Fibroblast of mammary gland (primary cell): ENCODE measurements around the gene OBP2B.
"Not testable (repeated sequence)": the region's sequence is repeated elsewhere in the genome, so short reads cannot be mapped to it uniquely, and the experiment has no call there.

Source experiments
- DNase-seq: peaks from one replicate; pipeline ENCODE4 v3.0.0-alpha.2; 2010; ENCODE audit warnings: low read depth
- H3K4me3 ChIP-seq: 2 replicates; pipeline ENCODE4 v1.5.1; 2011; ENCODE audit warnings: low read depth, mild to moderate bottlenecking, low read length, moderate library complexity; ENCODE audit not compliant: control insufficient read depth
- TF ChIP-seq, protein P1 (sequence below): conservative IDR thresholded peaks from 2 replicates; pipeline ENCODE4 v1.5.1; 2011; ENCODE audit warnings: low read depth, low read length, inconsistent platforms; ENCODE audit not compliant: control insufficient read depth, insufficient read depth

Gene OBP2B

DNA sequence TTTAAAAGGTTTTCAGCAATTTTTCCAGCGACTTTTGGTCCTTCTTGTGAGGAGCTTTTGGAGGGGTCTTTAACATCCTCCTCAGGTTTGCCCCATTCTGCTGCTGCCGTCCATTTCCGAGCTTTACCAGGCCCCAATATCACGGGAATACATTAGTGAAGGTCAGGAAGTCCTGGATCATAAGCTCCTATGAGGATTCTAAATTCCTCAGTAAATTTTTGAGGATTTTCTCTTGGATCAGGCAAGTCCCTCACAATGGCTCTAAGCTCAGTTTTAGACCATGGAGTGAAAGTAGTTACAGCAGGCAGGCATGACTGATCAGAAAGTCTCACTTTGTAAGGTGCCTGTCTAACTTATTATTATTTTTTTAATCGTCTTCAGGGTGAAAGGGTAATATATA, 28.1 kb downstream of the OBP2B start:
- TF ChIP-seq, protein P1, sequence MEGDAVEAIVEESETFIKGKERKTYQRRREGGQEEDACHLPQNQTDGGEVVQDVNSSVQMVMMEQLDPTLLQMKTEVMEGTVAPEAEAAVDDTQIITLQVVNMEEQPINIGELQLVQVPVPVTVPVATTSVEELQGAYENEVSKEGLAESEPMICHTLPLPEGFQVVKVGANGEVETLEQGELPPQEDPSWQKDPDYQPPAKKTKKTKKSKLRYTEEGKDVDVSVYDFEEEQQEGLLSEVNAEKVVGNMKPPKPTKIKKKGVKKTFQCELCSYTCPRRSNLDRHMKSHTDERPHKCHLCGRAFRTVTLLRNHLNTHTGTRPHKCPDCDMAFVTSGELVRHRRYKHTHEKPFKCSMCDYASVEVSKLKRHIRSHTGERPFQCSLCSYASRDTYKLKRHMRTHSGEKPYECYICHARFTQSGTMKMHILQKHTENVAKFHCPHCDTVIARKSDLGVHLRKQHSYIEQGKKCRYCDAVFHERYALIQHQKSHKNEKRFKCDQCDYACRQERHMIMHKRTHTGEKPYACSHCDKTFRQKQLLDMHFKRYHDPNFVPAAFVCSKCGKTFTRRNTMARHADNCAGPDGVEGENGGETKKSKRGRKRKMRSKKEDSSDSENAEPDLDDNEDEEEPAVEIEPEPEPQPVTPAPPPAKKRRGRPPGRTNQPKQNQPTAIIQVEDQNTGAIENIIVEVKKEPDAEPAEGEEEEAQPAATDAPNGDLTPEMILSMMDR: no peak
- H3K4me3 ChIP-seq: no peak overlapping the region
- no peak for DNase-seq

DNA sequence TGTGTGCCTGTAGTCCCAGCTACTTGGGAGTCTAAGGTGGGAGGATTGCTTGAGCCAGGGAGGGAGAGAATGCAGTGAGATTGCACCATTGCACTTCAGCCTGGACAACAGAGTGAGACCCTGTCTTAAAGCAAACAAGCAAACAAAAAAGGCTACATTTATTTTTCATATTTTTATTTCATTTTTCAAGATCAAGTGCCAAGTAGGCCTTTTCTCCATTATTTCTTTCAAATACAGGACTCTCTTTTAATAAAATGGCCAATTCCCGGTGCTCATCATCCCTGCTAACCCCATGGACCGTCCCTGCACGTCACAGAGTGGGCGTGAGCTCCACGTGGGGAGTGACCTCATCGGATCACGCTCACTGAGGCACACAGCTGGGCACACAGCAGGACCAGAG, 36.0 kb downstream of the OBP2B start:
- TF ChIP-seq, protein P1: no peak
- DNase-seq: no peak
- no peak overlapping the region for H3K4me3 ChIP-seq

DNA sequence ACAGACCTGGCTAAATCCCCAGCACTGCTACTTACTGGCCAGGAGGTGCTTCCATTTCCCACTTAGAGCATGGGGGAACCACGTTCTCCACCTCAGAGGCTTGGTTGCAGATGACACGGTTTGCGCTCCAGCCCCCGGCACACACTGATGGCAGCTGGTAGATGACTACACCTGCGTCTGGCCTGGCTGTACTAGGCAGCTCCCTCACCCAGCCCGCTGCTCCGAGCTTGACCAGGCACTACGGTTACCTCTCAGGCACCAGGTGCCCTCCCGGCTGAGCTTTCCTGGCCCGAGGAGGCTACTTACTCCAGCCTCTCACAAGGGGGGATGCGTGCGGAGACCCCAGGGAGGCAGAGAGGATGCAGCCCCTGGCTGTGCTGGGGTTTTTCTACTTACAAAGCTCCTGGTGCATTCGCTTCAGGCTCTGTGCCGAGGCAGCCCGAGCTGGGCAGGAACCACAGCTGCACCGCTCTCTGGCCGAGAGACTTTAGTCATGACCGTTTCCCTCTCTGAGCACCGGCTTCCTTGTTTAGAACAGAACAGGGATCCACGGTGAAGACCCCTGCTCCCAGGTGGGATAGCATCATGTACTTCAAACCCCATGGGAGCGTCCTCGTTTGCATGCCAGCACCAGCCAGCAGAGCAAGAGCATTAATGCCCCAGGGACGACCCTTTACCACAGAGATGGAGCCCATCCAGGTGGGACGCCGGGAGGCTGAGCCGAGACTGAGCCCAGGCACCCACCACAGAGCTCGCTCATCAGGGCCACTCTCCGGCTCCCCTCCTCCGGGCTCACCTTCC, 37.7 kb downstream of the OBP2B start:
- DNase-seq: no peak
- TF ChIP-seq, protein P1: no peak
- H3K4me3 ChIP-seq: no peak overlapping the region

DNA sequence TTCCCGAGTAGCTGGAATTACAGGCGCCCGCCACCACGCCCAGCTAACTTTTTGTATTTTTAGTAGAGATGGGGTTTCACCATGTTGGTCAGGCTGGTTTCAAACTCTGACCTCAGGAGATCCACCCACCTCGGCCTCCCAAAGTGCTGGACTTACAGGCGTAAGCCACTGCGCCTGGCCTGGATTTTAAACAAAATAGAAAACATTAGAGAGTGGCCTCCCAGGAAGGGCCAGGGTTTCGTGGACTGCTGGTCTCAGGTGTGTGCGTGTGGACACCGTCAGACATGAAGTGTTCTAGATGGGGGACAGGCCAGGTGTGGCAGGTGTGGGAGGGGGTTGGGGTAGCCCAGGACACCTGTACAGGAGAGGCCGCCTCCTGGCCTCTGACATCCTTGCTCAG, 38.3 kb downstream of the OBP2B start:
- TF ChIP-seq, protein P1: no peak

DNA sequence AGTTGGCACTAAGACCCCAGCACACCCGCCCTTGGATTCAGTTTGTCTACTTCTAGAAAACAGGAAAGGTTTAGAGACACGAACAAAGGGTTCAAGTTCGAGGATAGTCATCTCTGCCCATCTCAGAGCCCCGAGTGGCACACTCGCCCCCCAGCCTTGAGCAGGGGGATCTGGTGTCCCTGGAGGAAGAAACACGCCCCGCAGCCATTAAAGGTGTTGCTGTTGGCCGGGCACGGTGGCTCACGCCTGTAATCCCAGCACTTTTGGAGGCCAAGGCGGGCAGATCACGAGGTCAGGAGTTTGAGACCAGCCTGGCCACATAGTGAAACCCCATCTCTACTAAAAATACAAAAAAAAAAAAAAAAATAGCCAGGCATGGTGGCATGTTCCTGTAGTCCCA, 39.4 kb downstream of the OBP2B start:
- DNase-seq, H3K4me3 ChIP-seq: not testable (repeated sequence)

More for the DNA sequence above, 38.3 kb downstream of the OBP2B start:
- DNase-seq: no peak
- H3K4me3 ChIP-seq: no peak overlapping the region

DNA sequence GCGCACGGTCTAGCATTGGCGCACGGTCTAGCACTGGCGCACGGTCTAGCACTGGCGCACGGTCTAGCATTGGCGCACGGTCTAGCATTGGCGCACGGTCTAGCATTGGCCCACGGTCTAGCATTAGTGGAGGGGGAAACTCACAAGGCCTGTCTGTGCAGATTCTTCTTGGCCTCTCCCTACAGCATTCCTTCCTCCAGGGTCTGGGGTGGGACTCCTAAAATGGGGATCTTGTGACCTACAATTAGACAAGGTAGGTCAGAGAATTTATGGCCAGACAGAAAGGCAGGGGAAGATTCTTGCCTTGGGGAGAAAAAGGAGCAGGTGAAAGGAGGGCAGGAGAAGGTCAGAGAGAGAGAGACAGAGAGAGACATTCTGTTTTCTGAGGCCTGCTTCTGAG, 39.9 kb downstream of the OBP2B start:
- no peak overlapping the region for H3K4me3 ChIP-seq
- no peak for DNase-seq
- TF ChIP-seq, protein P1: no peak

DNA sequence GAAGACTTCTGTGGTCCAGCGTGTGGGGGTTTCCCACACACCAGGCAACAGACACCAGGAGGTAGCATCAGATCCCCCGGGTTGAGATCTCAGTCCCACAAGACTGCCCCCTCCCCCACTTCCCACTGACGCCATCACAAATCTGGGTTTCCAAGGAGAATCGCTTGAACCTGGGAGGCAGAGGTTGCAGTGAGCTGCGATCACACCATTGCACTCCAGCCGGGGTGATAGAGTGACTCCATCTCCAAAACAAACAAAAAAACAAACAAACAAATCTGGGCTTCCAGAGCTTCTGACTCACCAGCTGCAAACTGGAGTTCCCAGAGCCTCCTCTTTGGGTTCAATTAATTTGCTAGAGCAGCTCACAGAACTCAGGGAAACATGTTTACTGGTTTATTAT, 40.6 kb downstream of the OBP2B start:
- no peak for DNase-seq
- H3K4me3 ChIP-seq: no peak overlapping the region
- TF ChIP-seq, protein P1: no peak
